Left colon (tissue), 2 donors: ENCODE results near the gene COLEC12. TPM values are rescaled to one million over a fixed set of nuclear protein-coding genes. Genes with fewer than 3 reads are reported as not detected.

ENCODE experiments used
- ATAC-seq: fragments of 200-7000 bp; cut with Tn5 transposase; one replicate; pipeline ENCODE4 v1.9.1; 2020; ENCODE audit warnings: mild to moderate bottlenecking, moderate library complexity
- DNase-seq, 2 donors: peaks; one replicate each; pipeline ENCODE4 v3.0.0-alpha.2; 2020
- intact Hi-C, 2 donors: fragments of 100-400 bp; cut with DNase I in 1 of 2; cut with micrococcal nuclease in 1 of 2; formaldehyde crosslinking; loops; one replicate each; pipeline versions ENCODE4 v1.11.2 to v1.14.0; 2022; cut with DNase I, micrococcal nuclease
- total RNA-seq, 2 donors: library from RNA; stranded (reverse); fragmentation: NEBNext Ultra II Directional; extraction: Animal tissue kit (Norgen Biotek cat#: 25700); gene quantifications; one replicate each; pipeline ENCODE4 v1.2.1, GENCODE V29; 2021
- donor health status: DM: no; HTN: no; CAD: no.
- donor health status: DM: yes; HTN: yes; CAD: no.

COLEC12 gene
- total RNA-seq, 2 donors from 2014 or later = 2.7 to 6.4 TPM

GRCh38 chr18:285817-286216 lies 214.7 kb downstream of the COLEC12 start:
- intact Hi-C loops = no loop called here
- ATAC-seq = no peak

GRCh38 chr18:275486-275885 lies 225.0 kb downstream of the COLEC12 start:
- intact Hi-C loops = no loop called here
- ATAC-seq (no peak), DNase-seq (no peak)

More at GRCh38 chr18:285817-286216, 214.7 kb downstream of the COLEC12 start:
- DNase-seq = no peak

GRCh38 chr18:274313-274712 lies 226.2 kb downstream of the COLEC12 start:
- intact Hi-C loops = no loop called here
- no peak for DNase-seq
- ATAC-seq = no peak

- intact Hi-C loops = no loop called here
- no peak for ATAC-seq
- no peak for DNase-seq
These were observed 227.0 kb downstream of the COLEC12 start for GRCh38 chr18:273525-273924.

- DNase-seq = no peak
- intact Hi-C loops = no loop called here
- no peak for ATAC-seq
These were observed 227.9 kb downstream of the COLEC12 start for GRCh38 chr18:272650-273049.

GRCh38 chr18:269480-270095 lies 230.9 kb downstream of the COLEC12 start:
- ATAC-seq (no peak), DNase-seq (no peak)
- intact Hi-C loops = no loop called here

GRCh38 chr18:267688-268552 lies 232.6 kb downstream of the COLEC12 start, which contains the start of gene THOC1:
Gene THOC1, minus strand, starts transcription at chr18:268047. Its CDS starts 28 bp downstream, at chr18:268019.
- DNase-seq (peak; percentile 93 to 96), ATAC-seq (peak; percentile 97)
- intact Hi-C loops = no loop called here

- intact Hi-C loops = no loop called here
- DNase-seq = no peak
- peak; percentile 41 for ATAC-seq
These were observed 233.2 kb downstream of the COLEC12 start for GRCh38 chr18:267380-267687.

Other genes starting within 250 kb of the COLEC12 start
- gene THOC1, start 232.7 kb downstream of the COLEC12 start, total RNA-seq = 10 to 100 TPM; 18.6 to 22.9 TPM
- not detected for gene CETN1, start 79.7 kb upstream of the COLEC12 start, total RNA-seq
- gene CLUL1, start 96.3 kb upstream of the COLEC12 start, total RNA-seq = not detected
- 10 to 100 TPM; 10.5 to 29.3 TPM for gene TYMS, start 157.0 kb upstream of the COLEC12 start, total RNA-seq
- 10 to 100 TPM; 66.3 to 92.0 TPM for gene ENOSF1, start 211.9 kb upstream of the COLEC12 start, total RNA-seq